ENCODE measurements around the gene FOXL1. TPM values are rescaled to one million over a fixed set of nuclear protein-coding genes. Genes with fewer than 3 reads are reported as not detected.

The FOXL1 gene
- total RNA-seq, 1 experiment from 2014 or later = 7.5 TPM

GRCh38 chr16:86575754-86576557, 2.4 kb upstream of the FOXL1 start (continued):
- TF ChIP-seq FOSL1 (IDR thresholded peaks at IDR 0.05; ENCODE audit: low read depth) (no peak), POLR2AphosphoS5 (IDR thresholded peaks at IDR 0.05; ENCODE audit: low read depth, low read length) (peak; percentile 92), MAX (IDR thresholded peaks at IDR 0.05) (peak; percentile 79), YY1 (IDR thresholded peaks at IDR 0.05; ENCODE audit: extremely low read depth, insufficient replicate concordance, low read depth, low read length) (peak; percentile 64)

GRCh38 chr16:86576591-86577313, 1.6 kb upstream of the FOXL1 start:
- TSS peak; percentile 88 for BruUV-seq (replicated peaks)
- no peaks in the 10 kb centered on the region for H3K79me2 ChIP-seq (ENCODE audit: insufficient read depth, low read length)
- intact Hi-C loops (cut with micrococcal nuclease) = loop anchor here (5.0 kb wide), 3 partner anchors 441 to 501 kb away; no protein-coding TSS in a partner anchor

More at GRCh38 chr16:86576591-86577313, 1.6 kb upstream of the FOXL1 start:
- RAD21 ChIA-PET (ENCODE audit: low non-redundant PET in 1 of 2, low total read pairs in 2 of 2, uncharacterized antibody in 2 of 2, unreplicated experiment in 2 of 2) = interaction anchor here (0.7 to 2.1 kb wide), 11 partner anchors 12 to 486 kb away, joined by 3 to 14 read pairs (median 4); no protein-coding TSS in a partner anchor
- ATAC-seq (peak; percentile 31), DNase-seq (ENCODE audit: low read depth, low spot score) (no peak)
- Histone ChIP-seq H3K4me2 (ENCODE audit: low read length) (peak overlapping the region; percentile 89), H3K36me3 (ENCODE audit: control insufficient read depth in 1 of 2, insufficient read depth in 2 of 2, low read length in 2 of 2) (no peaks in the 10 kb centered on the region), H3K27me3 (ENCODE audit: insufficient read depth, low read length) (no peaks in the 10 kb centered on the region), H3K27ac (ENCODE audit: low read depth, low read length) (peak overlapping the region; percentile 55), H4K20me1 (ENCODE audit: insufficient read depth) (no peaks in the 10 kb centered on the region), H3K4me3 (replicated peaks in 1 of 2; ENCODE audit: low read depth in 1 of 2, low read length in 2 of 2) (peak overlapping the region; percentile 62 to 63), H3K9ac (ENCODE audit: low read length) (peak overlapping the region; percentile 54), H3K9me2 (ENCODE audit: insufficient read depth) (no peaks in the 10 kb centered on the region), H3K9me3 (ENCODE audit: control insufficient read depth in 1 of 2, insufficient read depth in 1 of 2, low read depth in 1 of 2, low read length in 2 of 2) (no peaks in the 10 kb centered on the region), H3K4me1 (ENCODE audit: control insufficient read depth in 1 of 2, insufficient read depth in 2 of 2, low read length in 2 of 2) (peaks cover 11 to 22% of the 10 kb centered on the region in 2 experiments; a peak in 3 of 4 replicates), H2AFZ (ENCODE audit: low read depth, low read length, poor library complexity, severe bottlenecking) (peak overlapping the region; percentile 67)
- CTCF ChIA-PET = interaction anchor here (0.6 to 2.3 kb wide), 24 partner anchors 9 to 1047 kb away, joined by 3 to 22 read pairs (median 4); no protein-coding TSS in a partner anchor
- TF ChIP-seq EGR1 (IDR thresholded peaks at IDR 0.05; ENCODE audit: low read depth) (peak; percentile 35; the same call in 1 of the 2 replicates), ATF3 (IDR thresholded peaks at IDR 0.05) (no peak)
- POLR2A ChIA-PET = interaction anchor here (0.6 to 1.2 kb wide), 9 partner anchors 8 to 811 kb away, joined by 3 to 6 read pairs (median 3); no protein-coding TSS in a partner anchor

Data from HCT116 (cell line).